Activated T-helper 1 cell treated with anti-CD3 and anti-CD28 coated beads, Interleukin-12 subunit alpha, Interleukin-12 subunit beta, Interleukin-2, Interleukin-4 antibody, amounts not matched to agents 30 ng/mL and 10 ng/mL and 1 ng/mL, durations not matched to agents 14 hours and 24 hours and 36 hours (primary cell): ENCODE results near the gene RPS6KC1. TPM values are rescaled to one million over a fixed set of nuclear protein-coding genes. Genes with fewer than 3 reads are reported as not detected.
"Not testable (repeated sequence)": the region's sequence is repeated elsewhere in the genome, so short reads cannot be mapped to it uniquely, and the experiment has no call there.

Experiments used
- DNase-seq: peaks from one replicate; pipeline ENCODE4 v3.0.0; 2021; ENCODE audit warnings: low spot score
- H3K27ac Mint-ChIP-seq: one replicate; pipeline ENCODE4 v1.8.0; 2021; ENCODE audit warnings: mild to moderate bottlenecking, mixed read lengths
- H3K27me3 Mint-ChIP-seq: one replicate; pipeline ENCODE4 v1.8.0; 2022; ENCODE audit warnings: mild to moderate bottlenecking, moderate library complexity, mixed read lengths; ENCODE audit not compliant: insufficient read depth
- H3K36me3 Mint-ChIP-seq: one replicate; pipeline ENCODE4 v1.8.0; 2021; ENCODE audit warnings: low read depth, mixed read lengths
- H3K4me1 Mint-ChIP-seq: one replicate; pipeline ENCODE4 v1.8.0; 2021; ENCODE audit warnings: low read depth, mixed read lengths
- H3K4me3 Mint-ChIP-seq: one replicate; pipeline ENCODE4 v1.8.0; 2021; ENCODE audit warnings: mild to moderate bottlenecking, moderate library complexity, mixed read lengths
- H3K9me3 Mint-ChIP-seq: one replicate; pipeline ENCODE4 v1.8.0; 2021; ENCODE audit warnings: mixed read lengths
- intact Hi-C: fragments of 100-400 bp; cut with micrococcal nuclease; formaldehyde crosslinking; loops from one replicate; pipeline ENCODE4 v1.15.1; 2024
- total RNA-seq: library from RNA; stranded (reverse); gene quantifications from 2 replicates; pipeline ENCODE4 v1.2.3, GENCODE V29; 2022

RPS6KC1 gene
- total RNA-seq, 1 donor from 2014 or later = 7.5 TPM

- H3K4me1 Mint-ChIP-seq = no peaks in the 10 kb centered on the region
- H3K27ac Mint-ChIP-seq = no peak overlapping the region
- no peak overlapping the region for H3K4me3 Mint-ChIP-seq
- no peaks in the 10 kb centered on the region for H3K36me3 Mint-ChIP-seq
- H3K9me3 Mint-ChIP-seq = peaks cover 8% of the 10 kb centered on the region
- intact Hi-C loops = no loop called here
- H3K27me3 Mint-ChIP-seq = no peaks in the 10 kb centered on the region
- no peak for DNase-seq
These were observed 245.5 kb downstream of the RPS6KC1 start for GRCh38 chr1:213296558-213296957.

DNA sequence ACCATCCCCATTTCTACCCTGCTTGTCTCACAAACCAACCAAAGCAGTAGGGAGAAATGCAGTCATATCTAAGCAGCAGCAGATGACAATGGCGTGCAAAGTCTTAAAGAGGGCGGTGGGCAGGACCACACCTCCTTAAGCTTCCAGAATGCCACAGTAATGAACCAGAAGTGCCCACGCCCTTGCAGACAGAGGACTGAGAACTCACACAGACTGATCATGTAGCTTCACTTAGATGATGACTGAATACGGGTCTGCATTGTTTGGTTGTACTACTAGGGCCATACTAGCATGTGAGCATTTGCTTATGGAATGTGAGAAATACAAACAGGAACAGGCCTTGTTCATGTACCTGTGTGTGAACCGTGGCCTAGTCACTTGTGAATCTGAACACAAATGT, 246.0 kb downstream of the RPS6KC1 start:
- no peak overlapping the region for H3K4me3 Mint-ChIP-seq
- intact Hi-C loops = no loop called here
- no peak for DNase-seq
- no peaks in the 10 kb centered on the region for H3K4me1 Mint-ChIP-seq
- H3K27ac Mint-ChIP-seq = no peak overlapping the region
- peaks cover 8% of the 10 kb centered on the region for H3K9me3 Mint-ChIP-seq
- no peaks in the 10 kb centered on the region for H3K36me3 Mint-ChIP-seq
- H3K27me3 Mint-ChIP-seq = no peaks in the 10 kb centered on the region

GRCh38 chr1:213300433-213300832, 249.4 kb downstream of the RPS6KC1 start:
- intact Hi-C loops = no loop called here
- no peak overlapping the region for H3K27ac Mint-ChIP-seq
- H3K4me3 Mint-ChIP-seq = no peak overlapping the region
- DNase-seq = no peak
- no peaks in the 10 kb centered on the region for H3K4me1 Mint-ChIP-seq
- H3K27me3 Mint-ChIP-seq = no peaks in the 10 kb centered on the region
- no peaks in the 10 kb centered on the region for H3K36me3 Mint-ChIP-seq
- peaks cover 8% of the 10 kb centered on the region for H3K9me3 Mint-ChIP-seq

- H3K27ac Mint-ChIP-seq, DNase-seq, H3K4me1 Mint-ChIP-seq, intact Hi-C loops, H3K9me3 Mint-ChIP-seq, H3K4me3 Mint-ChIP-seq, H3K27me3 Mint-ChIP-seq, H3K36me3 Mint-ChIP-seq: not testable (repeated sequence)
These were observed 250.5 kb downstream of the RPS6KC1 start for GRCh38 chr1:213301524-213301923.

DNA sequence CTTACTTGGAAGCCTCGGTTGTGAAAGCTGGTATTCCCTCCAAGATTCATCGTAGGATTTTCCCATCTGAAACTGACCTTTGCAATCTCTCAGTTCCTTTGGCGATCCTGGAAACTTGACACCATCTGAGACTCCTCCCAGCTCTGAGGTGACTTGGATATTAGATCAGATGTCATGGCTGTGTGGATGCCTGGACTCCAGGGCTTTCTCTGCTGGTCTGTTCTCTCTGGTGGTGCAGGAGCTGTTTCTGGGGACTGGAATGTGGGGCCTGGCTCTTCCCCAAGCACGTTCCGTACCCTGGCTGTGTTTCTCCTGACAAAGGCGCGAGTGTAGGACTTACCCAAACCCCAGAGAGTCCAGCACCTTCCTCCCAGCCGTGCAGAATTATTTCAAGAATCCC, 252.2 kb downstream of the RPS6KC1 start:
- H3K27ac Mint-ChIP-seq = no peak overlapping the region
- intact Hi-C loops = no loop called here
- H3K4me3 Mint-ChIP-seq = no peak overlapping the region

DNA sequence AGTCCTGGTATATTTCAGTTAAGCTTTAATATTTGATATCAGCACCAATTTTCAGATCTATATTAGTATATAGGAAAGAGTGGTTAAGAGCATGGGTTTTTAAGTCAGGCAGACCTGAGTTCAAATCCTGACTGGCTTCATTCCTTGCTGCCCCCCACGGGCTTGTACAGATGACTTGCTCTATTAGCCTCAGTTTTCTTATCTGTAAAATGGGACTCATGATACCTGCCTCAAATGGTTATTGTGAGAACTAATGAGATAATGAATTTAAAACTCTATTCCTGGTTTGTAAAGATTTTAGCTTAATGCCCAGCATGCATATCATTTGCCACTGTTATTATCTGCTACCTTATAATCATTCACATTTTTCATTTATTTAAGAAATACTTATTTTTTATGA, 264.5 kb downstream of the RPS6KC1 start:
- Mint-ChIP-seq H3K27ac (no peak overlapping the region), H3K4me3 (no peak overlapping the region), H3K9me3 (peaks cover 5% of the 10 kb centered on the region), H3K4me1 (no peaks in the 10 kb centered on the region), H3K27me3 (peaks cover 1% of the 10 kb centered on the region), H3K36me3 (no peaks in the 10 kb centered on the region)
- no peak for DNase-seq
- intact Hi-C loops = no loop called here

More for the DNA sequence above, 252.2 kb downstream of the RPS6KC1 start:
- no peak for DNase-seq
- peaks cover 3% of the 10 kb centered on the region for H3K27me3 Mint-ChIP-seq
- no peaks in the 10 kb centered on the region for H3K36me3 Mint-ChIP-seq
- no peaks in the 10 kb centered on the region for H3K9me3 Mint-ChIP-seq
- H3K4me1 Mint-ChIP-seq = no peaks in the 10 kb centered on the region

DNA sequence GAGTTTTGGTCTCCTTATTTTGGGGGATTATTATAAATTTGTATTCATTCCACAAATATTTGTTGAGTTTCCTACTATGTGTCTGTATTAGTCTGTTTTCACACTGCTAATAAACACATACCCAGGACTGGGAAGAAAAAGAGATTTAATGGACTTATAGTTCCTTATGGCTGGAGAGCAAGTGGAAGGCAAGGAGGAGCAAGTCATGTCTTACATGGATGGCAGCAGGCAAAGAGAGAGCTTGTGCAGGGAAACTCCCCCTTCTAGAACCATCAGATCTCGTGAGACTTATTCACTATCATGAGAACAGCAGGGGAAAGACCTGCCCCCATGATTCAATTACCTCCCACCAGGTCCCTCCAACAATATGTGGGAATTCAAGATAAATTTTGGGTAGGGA, 267.4 kb downstream of the RPS6KC1 start:
- H3K36me3 Mint-ChIP-seq, intact Hi-C loops, H3K4me3 Mint-ChIP-seq, H3K4me1 Mint-ChIP-seq, H3K27ac Mint-ChIP-seq, DNase-seq, H3K9me3 Mint-ChIP-seq, H3K27me3 Mint-ChIP-seq: not testable (repeated sequence)

- Mint-ChIP-seq H3K36me3 (no peaks in the 10 kb centered on the region), H3K27me3 (no peaks in the 10 kb centered on the region), H3K27ac (no peak overlapping the region), H3K4me1 (no peaks in the 10 kb centered on the region), H3K9me3 (peaks cover 5% of the 10 kb centered on the region), H3K4me3 (no peak overlapping the region)
- intact Hi-C loops = no loop called here
- no peak for DNase-seq
These were observed 269.3 kb downstream of the RPS6KC1 start for GRCh38 chr1:213320191-213320870.

Other genes with a start within 250 kb of the RPS6KC1 start
- not detected in 2 replicates for gene SPATA45, start 203.6 kb upstream of the RPS6KC1 start, total RNA-seq
- 18.5 and 18.7 TPM in 2 replicates for gene FLVCR1, start 193.0 kb upstream of the RPS6KC1 start, total RNA-seq
- gene VASH2, start 100.7 kb upstream of the RPS6KC1 start, total RNA-seq = 0.10 and 0.39 TPM in 2 replicates
- gene ANGEL2, start 35.4 kb upstream of the RPS6KC1 start, total RNA-seq = 44.2 and 46.1 TPM in 2 replicates